SH-SY5Y (cell line): ENCODE results near the gene MTMR4.

Experiments used
- GATA2 ChIP-seq: IDR thresholded peaks from 2 replicates; pipeline ENCODE4 v1.6.1; 2011; ENCODE audit warnings: mild to moderate bottlenecking, low read depth, low read length
- GATA3 ChIP-seq: IDR thresholded peaks from 2 replicates; pipeline ENCODE4 v1.6.1; 2011; ENCODE audit warnings: low read depth, mild to moderate bottlenecking, low read length, moderate library complexity

GRCh38 chr17:58534331-58534730, 19.9 kb upstream of the MTMR4 start:
- TF ChIP-seq GATA2 (no peak), GATA3 (no peak)
